ENCODE results near the gene ZCCHC17. TPM values are rescaled to one million over a fixed set of nuclear protein-coding genes. Genes with fewer than 3 reads are reported as not detected.

Gene ZCCHC17
- total RNA-seq, 6 donors from 2014 or later: 4.3 to 19.9 (median 17.8) TPM

DNA sequence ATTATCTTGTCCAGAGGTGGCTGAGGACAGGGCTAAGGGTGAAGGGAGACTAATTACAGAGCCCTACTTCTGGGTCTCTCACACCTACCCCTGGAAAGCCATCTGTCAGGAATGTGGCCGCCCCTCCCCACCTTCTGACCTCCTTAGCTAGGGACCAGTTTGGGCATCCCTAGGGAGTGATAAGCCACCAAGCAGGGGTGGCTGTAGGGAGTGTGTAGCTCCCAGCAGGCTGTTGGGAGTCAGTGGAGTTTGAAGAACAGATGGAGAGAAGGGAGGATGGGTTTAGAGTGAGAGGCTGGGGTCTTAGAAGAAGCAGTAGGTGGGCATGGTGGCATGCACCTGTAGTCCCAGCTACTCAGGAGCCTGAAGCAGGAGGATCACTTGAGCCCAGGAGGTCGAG, 115.4 kb downstream of the ZCCHC17 start:
- DNase-seq: no peak
- no peak for ATAC-seq (ENCODE audit: low FRiP score in 2 of 2)
- WGBS, 2 donors: 53 to 57% methylated on average over 2 of the region's 2 CpGs
- H3K27ac ChIP-seq: no peak overlapping the region
- H3K4me1 ChIP-seq: peaks cover 11 to 19% (median 16%) of the 10 kb centered on the region in 4 donors
- no peaks in the 10 kb centered on the region for H3K36me3 ChIP-seq
- peak overlapping the region in 1 of 4 donors; percentile 81 for H3K4me3 ChIP-seq
- no peaks in the 10 kb centered on the region for H3K9me3 ChIP-seq
- no peaks in the 10 kb centered on the region for H3K27me3 ChIP-seq
- TF ChIP-seq CTCF (IDR thresholded peaks at IDR 0.05) (no peak), EP300 (IDR thresholded peaks at IDR 0.05) (no peak), POLR2A (IDR thresholded peaks at IDR 0.05) (no peak), POLR2AphosphoS5 (IDR thresholded peaks at IDR 0.05) (no peak)

- ATAC-seq (ENCODE audit: low FRiP score in 2 of 2) (peak; percentile 67 to 69), DNase-seq (peak; percentile 49 to 92)
- Histone ChIP-seq H3K9me3 (no peaks in the 10 kb centered on the region), H3K27me3 (no peaks in the 10 kb centered on the region), H3K27ac (peak within 1 kb of the TSS; percentile 75 to 80 (median 80)), H3K4me3 (peak within 1 kb of the TSS; percentile 53 to 81 (median 72)), H3K36me3 (no peaks in the 10 kb centered on the region), H3K4me1 (peaks cover 11 to 19% (median 16%) of the 10 kb centered on the region in 4 donors)
- WGBS, 2 donors: 5 to 21% methylated on average over 6 to 27 of the region's 63 CpGs
- no peak for TF ChIP-seq EP300 (IDR thresholded peaks at IDR 0.05)
- no peak for TF ChIP-seq CTCF (IDR thresholded peaks at IDR 0.05)
- no peak for TF ChIP-seq POLR2AphosphoS5 (IDR thresholded peaks at IDR 0.05)
- peak in 3 of 4 donors; percentile 30 to 60 (median 52) for TF ChIP-seq POLR2A (IDR thresholded peaks at IDR 0.05)
These were observed 116.0 kb downstream of the ZCCHC17 start, which contains the start of gene SERINC2 for GRCh38 chr1:31412732-31413404. Gene SERINC2, plus strand, starts transcription at chr1:31413213. Its CDS starts 53 bp downstream, at chr1:31413266.

DNA sequence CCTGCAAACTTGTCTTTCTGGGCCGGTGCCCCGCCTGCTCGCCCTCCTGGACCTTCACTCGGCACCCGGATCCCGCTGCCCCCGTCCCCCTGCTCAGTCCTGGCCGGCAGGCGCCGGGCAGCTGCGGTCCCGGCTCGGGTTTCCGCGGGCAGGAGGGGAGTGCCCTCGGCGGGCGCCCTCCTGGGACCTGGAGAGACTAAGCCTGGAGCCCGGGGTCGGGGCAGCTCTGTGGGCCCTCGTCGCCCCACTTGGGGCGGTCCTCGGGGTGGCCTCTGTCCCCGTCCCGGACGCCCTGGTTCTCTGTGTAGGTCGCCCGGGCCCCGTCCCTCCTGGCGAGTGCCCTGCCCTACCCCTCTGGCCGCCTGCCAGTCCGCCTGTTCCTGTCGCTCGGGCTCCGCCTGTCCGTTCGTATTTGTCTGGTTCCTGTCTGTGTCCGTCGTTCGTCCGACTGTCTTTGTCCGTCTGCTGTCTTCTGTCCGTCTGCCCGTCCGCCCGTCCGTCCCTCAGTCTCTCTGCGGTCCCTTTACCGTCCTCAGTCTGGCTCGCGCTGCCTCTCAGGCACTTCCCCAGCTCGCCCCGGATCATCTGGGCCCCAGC, 116.7 kb downstream of the ZCCHC17 start:
- Histone ChIP-seq H3K9me3 (no peaks in the 10 kb centered on the region), H3K4me1 (peaks cover 11 to 19% (median 16%) of the 10 kb centered on the region in 4 donors), H3K4me3 (peak overlapping the region; percentile 53 to 81 (median 72)), H3K27ac (peak overlapping the region; percentile 75 to 80 (median 80)), H3K36me3 (no peaks in the 10 kb centered on the region), H3K27me3 (no peaks in the 10 kb centered on the region)
- DNase-seq (peak; percentile 86 to 91), ATAC-seq (ENCODE audit: low FRiP score in 2 of 2) (peak; percentile 78 to 83)
- 1% methylated on average over 25 to 39 of the region's 54 CpGs for WGBS, 2 donors
- TF ChIP-seq CTCF (IDR thresholded peaks at IDR 0.05) (no peak), EP300 (IDR thresholded peaks at IDR 0.05) (no peak), POLR2A (IDR thresholded peaks at IDR 0.05) (peak in 1 of 4 donors; percentile 10), POLR2AphosphoS5 (IDR thresholded peaks at IDR 0.05) (peak in 1 of 2 donors; percentile 5)

Other genes starting within 250 kb of the ZCCHC17 start
- 100 to 1,000 TPM in 3 of 6 donors, 10 to 100 TPM in 3; 85.7 to 124 (median 99.8) TPM for gene PUM1, start 231.3 kb upstream of the ZCCHC17 start, total RNA-seq
- gene NKAIN1, start 57.1 kb upstream of the ZCCHC17 start, total RNA-seq: under 1 TPM in 2 of 6 donors, not detected in 4; 0.13 to 0.31 TPM
- gene SNRNP40, start 244 bp upstream of the ZCCHC17 start, total RNA-seq: 10 to 100 TPM; 19.4 to 58.7 (median 44.1) TPM
- 10 to 100 TPM in 5 of 6 donors, 1 to 10 TPM in 1; 4.2 to 98.9 (median 27.2) TPM for gene FABP3, start 76.0 kb downstream of the ZCCHC17 start, total RNA-seq
- gene SERINC2, start 116.2 kb downstream of the ZCCHC17 start, total RNA-seq: 10 to 100 TPM; 32.3 to 45.9 (median 42.1) TPM